Medulla oblongata (tissue), 1 donor: ENCODE results near the gene RPS6KA1.
"Not testable (repeated sequence)": the region's sequence is repeated elsewhere in the genome, so short reads cannot be mapped to it uniquely, and the experiment has no call there.

Experiments used
- DNase-seq: peaks from one replicate; pipeline ENCODE4 v3.0.0-alpha.2; 2015; ENCODE audit errors: extremely low spot score

Gene RPS6KA1

DNA sequence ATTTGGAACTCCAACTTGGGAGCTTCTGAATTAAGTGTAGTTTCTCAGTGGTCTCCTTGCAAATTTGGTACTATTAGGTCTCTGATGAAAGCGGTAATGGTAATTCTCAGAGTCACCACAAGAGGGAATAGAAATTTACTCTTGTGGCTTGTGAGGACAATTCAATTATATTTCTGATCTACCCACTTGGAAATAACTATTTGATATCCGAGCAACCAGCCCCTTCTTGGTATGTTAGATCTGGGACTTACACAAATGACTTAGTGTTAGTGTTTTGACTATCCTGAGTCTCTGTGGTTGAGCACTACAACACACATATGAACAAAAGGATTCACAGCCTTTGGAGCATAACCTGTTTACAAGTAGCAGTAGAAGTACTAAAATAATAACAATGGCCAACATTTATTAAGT is 68.1 kb downstream of the RPS6KA1 start:
- DNase-seq = peak; percentile 85

DNA sequence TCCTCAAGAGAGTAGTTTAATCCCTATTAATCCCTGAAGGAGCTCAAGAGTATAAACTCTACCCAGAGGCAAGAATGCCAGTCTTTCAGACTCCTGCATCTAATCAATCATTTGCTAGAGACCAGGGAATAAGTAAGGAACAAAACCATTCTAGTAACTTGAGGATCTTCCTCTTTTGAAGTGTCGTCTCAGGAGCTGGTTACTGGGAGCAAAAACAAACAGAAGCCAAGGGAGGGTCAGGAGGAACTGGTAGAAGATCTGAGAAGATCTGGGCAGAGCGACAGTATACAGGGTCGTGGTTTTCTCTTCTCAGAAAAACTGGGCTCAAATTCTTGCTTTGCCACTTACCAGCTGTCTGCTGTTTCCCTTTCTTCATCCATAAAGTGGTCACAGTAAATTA is 69.3 kb downstream of the RPS6KA1 start:
- DNase-seq = peak; percentile 49

GRCh38 chr1:26602378-26602959 is 72.9 kb downstream of the RPS6KA1 start:
- DNase-seq = peak; percentile 92

DNA sequence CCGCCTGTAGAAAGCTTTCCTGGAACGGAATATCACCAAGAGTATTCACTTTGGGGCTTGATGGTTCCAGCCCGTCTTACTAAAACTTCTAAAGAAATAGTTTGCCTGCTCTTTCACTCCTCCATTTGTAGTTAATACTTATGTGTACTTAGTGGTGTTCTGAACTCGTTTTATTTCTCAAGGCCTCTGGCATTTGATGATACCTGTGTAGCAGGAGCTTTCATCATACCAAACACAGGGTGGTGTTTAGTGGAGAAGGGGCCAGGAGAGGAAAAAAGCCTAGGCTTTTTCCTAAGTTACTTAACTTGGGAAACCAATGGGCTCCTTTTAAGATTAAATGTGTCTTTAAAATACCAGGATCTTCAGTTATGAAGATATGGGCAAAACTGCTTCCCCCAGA is 74.3 kb downstream of the RPS6KA1 start:
- DNase-seq = no peak

DNA sequence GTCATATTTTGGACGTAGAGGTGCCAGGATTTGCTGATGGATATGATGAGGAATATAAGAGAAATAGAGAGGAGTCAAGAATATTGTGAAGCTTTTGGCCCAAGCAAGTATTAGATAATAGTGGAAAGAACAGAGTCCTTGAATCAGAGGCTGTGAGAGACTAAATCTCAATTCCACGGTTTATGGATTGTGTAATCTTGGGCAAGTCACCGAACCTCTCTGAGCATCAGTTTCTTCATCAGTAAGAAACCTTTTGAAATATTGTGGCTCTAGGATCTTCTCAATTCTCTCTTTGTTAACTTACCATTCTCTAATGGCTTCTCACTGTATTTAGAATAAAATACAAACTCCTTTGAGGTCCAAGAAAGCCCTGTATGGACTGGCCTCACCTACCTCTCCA is 77.6 kb downstream of the RPS6KA1 start:
- no peak for DNase-seq

DNA sequence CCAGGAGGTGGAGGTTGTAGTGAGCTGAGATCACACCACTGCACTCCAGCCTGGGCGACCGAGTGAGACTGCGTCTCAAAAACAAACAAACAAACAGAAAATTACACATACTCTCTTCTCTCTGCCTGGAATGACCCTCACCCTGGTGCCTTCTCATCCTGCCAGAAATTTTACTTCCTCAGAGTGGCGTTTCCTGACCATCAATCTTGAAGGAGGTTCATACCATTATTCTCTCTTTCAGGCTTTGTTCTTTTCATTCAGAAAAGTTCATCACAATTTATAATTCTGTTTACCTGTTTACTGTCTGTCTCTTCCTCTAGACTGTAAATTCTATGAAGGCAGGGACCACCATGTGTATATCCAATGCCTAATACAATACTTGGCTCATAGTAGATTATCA is 79.3 kb downstream of the RPS6KA1 start:
- DNase-seq = no peak

DNA sequence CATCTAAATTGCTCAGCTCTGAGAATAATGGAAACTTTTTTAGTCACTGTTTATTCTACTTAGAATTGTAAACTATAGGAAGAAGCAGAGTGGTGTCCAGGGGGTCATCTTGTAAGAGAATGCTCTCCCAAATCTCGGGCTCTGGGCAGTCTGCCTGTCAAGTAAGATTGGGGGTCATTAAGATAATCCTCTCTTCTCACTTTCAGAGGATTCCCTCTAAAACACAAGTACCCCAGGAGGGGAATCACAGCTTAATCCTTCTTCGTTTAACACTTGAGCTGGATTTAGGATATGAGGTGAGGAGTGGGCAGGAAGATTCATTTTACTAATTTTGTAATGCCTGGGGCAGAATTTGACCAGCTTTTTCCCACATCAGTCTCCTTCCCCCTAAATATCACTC is 81.2 kb downstream of the RPS6KA1 start:
- DNase-seq = no peak

- not testable (repeated sequence) for DNase-seq
Observed at GRCh38 chr1:26612627-26613026, 83.1 kb downstream of the RPS6KA1 start.

DNA sequence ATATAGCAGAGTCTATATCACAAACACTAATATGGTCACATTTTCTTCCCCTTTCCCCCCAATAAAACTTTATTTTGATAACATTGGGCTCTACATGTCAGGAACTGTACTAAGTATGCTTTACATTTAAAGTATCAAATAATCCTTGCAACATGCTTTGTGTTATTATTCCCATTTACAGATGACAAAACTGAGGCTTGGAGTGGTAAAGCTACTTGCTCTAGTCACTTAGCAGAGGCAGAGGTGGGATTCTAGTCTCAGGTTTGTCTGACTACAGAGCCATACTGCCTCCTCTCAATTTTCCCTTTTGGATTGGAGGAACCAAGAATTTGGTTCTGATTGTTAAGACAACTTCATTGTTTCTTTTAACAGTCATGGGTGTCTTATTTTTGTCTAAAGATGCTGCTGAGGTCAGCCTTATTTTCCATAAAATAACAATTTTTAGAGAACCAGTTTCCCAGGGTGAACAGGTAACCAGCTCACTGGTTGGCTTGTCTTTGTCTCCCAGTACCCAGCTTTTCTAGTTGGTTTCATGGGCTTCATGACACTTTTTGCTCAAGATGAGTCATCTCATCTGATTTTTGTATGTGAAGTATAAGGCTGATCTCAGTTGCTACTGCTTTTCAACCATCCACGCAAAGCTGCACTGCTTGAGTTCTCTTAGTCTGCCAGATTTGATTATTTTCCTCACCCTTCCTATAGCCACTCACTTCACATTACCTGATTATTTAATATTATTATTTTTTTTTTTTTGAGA is 85.3 kb downstream of the RPS6KA1 start:
- DNase-seq = no peak

GRCh38 chr1:26616881-26617280 is 87.3 kb downstream of the RPS6KA1 start:
- no peak for DNase-seq

DNA sequence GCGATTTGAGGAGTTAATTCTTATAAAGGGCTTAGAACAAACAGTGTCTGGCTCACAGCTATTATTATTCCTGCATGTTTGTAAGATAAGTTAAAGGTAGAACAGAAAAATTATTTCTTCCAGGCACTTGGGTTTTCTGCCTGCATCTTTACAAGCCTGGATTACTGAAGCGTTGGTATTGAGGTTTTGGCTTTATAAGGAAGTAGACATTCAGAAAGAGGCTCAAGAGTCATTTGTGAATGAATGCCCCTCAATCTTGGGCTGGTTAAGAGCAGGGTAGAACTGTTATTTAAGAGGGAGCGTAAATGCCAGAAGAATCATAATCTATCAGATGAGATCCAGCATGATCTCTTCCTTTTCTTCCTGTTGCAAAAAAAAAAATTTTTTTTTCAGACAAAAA is 89.0 kb downstream of the RPS6KA1 start:
- no peak for DNase-seq
